Activated T-helper 9 cell treated with anti-CD3 and anti-CD28 coated beads, Interleukin-2, amount 50 U/mL, for 16 hours (primary cell): ENCODE results near the gene F12.
"Not testable (repeated sequence)": the region's sequence is repeated elsewhere in the genome, so short reads cannot be mapped to it uniquely, and the experiment has no call there.

ENCODE experiments used
- DNase-seq: peaks from one replicate; pipeline ENCODE4 v3.0.0-alpha.2; 2020; ENCODE audit warnings: low read depth

The F12 gene

DNA sequence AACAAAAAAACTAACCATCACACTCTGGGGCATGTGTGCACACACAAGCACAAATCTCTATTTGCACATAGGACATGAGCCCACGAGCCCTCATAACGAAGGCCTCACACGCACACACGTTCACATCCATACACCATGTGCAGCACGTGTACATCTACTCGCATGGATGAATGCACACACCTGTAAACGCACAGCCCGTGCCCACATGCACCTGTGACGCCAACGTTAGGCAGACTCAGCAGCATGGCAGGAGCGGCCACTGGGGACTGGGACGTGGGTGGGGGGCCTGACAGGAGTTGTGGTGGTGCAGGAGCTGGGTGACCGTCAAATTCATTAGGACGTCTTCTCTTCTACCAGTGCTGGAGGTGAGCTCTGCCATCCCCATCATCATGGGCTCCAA lies 22.0 kb downstream of the F12 start:
- DNase-seq: no peak

DNA sequence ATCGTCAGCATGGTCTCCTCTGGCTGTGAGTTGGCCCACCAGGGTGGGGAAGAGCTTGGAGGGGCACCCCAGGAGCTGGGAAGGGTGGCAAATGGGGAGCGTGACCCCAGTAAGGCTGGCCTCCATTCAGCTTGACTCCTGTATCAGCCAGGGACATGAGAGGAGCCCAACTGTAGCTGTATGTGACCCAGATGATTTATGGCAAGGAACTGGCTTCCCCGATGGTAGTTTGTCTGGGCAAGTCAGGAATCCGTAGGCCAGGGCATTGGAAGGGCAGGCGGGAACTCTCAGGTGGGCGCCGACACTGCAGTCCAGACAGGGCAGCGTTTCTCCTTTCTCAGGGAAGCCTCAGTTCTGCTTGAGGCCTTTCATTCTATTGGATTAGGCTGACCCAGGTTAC lies 22.8 kb downstream of the F12 start:
- DNase-seq: no peak

DNA sequence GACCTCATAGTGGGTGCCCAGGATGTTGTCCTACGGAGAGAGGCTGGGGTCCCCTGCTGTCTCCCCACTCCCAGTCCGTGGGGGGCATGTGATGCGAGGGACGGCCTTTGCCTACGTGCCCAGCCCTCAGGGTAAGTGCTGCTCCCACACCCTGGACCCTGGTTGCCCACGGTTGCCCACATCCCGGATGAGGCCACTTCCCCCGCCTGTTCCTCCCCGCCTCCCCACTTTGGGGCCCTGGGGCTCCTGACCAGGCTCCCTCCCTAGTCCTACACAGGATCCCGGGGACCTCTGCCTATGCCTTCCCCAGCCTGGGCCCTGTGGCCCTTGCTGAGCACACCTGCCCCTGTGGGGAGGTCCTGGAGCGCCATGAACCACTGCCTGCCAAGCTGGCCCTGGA lies 23.6 kb downstream of the F12 start:
- DNase-seq: no peak

DNA sequence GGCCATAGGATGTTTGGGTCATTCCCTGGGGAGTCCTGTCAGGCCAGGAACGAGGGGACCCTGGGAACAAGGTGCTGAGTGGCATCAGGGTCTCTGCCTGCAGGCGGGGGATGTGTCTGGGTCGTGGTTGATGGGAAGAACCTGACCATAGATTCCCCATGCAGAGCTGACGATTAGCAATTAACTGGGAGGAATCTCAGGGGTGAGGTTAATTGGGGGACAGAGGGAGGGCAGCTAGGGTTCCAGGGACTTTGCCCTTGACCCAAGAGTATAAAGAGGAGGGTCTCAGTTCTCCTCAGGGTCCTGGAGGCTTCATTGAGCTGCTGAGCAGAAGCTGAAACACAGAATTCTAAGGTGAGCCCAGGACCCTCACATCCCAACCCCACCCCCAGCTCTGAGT lies 25.2 kb downstream of the F12 start, which contains the start of gene SLC34A1:
Gene SLC34A1, plus strand, starts transcription at position 301 of the 400 bp plus-strand sequence. CDS start 1,308 bp downstream, outside the sequence.
- no peak for DNase-seq

DNA sequence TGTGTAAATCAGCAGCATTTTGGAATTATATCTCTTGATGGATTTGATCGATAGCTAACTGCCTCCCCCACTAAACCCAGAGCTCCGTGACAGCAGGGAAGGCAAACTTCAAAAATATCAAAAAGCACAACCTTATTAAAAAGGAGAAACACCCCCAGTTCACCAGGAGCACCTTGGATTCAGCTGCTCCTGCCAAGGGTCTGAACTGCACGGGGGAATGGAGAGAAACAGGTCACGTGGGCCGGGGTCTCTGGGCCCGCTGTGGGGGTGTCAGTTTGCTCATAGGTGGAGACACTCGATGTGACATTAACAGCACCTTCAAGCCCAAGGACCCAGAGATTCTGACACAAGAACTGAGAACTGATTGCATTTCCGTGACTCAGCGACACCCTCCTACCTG lies 26.2 kb downstream of the F12 start:
- no peak for DNase-seq

DNA sequence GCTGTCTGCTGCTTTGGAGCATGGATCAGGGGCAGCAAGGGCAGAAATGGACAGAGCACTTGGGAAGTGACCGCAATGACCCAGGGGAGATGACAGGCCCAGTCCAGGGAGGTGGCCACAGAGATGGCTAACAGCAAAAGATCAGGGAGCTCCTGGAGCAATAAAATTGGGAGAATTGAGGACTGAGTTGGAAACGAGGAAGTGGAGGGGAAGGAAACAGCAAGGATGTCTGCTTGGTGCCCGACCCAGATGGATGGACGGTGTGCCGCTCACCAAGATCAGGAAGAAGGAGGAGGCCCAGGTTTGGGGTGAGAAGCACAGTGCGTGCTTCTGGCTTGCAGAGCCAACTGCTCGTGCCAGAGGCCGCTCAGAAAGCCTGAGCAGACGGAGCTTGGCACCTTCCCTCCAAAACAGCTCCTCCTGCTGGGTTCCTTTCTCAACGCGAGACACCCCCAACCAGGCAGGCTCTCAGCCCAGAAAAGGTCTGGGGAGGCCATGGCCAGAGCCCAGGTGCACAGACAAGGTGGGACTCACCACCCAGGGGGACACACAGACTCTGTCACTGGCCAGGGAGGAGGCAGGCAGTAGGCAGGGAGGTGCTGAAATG lies 26.8 kb downstream of the F12 start:
- DNase-seq: no peak

DNA sequence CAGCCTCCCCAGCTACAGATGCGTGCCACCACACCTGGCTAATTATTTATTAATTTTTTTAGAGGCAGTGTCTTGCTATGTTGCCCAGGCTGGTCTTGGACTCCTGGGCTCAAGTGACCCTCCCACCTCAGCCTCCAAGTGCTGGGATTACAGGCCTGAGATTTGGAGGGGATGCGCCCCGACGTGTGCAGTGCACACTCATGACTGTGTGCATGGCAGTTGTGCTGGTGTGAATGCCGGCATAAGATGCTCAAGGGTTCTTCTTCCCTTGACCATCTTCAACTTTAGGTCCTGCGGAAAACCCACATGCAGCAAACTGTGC lies 28.6 kb downstream of the F12 start:
- no peak for DNase-seq

DNA sequence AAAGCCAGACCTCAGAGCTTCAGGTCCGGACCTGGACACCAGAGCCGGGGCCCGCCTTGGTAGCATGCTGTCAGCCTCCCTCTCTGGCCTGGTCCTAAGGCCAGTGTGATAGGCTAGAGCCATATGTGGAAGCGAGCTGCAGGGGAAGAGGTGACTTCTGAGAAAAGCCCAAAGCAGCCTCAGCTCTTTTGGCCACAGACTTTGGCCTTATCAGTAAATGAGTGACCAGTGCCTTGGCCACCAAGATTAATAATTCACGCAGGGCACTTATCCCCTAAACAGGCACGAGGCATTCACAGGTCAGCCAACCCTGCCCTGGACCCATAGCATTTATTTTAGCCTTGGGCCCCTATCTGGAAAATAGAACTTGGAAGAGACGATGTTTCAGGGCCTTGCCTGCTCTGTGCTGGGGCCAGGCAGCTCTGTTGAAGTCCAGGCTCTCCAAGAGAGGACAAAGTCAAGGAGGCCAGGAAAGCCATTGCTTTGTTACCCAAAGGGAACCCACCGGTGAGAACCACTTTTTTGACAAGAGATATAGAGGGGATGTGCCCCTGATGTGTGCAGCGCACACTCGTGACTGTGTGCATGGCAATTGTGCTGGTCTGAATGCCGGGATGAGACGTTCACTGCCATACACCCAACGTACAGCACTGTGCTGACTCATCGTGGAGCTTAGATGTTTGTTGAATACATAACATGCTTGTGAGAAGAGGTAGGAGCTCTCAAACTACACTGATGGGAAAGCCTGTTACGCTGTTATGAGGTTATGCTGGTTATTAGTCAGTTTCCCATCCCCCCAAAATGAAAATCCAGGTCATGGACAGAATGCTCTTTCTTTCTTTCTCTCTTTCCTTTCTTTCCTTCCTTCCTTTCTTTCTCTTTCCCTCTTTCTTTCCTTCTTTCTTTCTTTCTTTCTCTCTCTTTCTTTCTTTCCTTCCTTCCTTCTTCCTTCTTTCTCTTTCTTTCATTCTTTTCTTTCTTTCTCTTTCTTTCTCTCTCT lies 30.2 kb downstream of the F12 start:
- no peak for DNase-seq

DNA sequence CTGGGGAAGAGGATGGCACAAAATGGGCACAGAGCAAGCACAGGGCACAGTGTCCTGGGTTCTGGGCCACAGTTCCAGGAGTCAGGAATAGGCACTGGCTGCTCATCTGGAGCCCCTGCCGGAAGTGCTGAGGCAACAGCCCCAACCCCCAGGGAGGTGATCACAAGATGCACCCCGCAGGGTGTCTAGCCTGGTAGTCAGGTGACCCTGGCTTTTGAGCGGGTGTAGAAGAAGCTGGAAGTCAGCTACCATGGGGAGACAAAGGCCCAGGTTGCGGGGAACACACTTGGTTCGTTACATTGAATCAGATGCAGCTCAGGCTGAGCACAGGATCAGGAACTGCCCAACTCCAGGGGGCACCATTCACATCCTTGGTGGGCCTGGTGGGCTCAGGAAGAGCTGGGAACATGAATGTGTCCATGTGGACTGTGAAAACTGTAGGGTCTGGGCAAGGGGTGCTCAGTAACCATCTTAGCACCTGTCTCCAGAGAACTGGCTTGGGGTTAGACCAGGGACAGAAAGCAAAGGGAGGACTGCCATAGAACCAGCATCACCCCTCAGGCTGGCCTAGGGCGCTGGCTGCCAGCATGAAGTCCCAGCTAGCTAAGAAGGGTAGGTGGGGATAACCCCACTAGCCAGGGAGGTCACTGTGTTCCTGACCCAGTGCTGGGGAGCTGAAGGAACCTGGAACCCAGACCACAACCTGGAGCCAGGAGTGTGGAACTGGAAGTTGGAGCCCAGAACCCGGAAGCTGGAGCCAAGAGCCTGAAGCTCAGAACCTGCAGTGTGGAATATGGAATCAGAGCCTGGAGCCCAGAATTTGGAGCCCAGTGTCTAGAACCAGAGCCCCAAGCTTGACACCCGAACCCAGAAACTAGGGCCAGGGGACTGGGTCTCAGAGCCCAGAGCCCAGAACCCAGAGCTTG lies 31.2 kb downstream of the F12 start:
- DNase-seq: no peak

DNA sequence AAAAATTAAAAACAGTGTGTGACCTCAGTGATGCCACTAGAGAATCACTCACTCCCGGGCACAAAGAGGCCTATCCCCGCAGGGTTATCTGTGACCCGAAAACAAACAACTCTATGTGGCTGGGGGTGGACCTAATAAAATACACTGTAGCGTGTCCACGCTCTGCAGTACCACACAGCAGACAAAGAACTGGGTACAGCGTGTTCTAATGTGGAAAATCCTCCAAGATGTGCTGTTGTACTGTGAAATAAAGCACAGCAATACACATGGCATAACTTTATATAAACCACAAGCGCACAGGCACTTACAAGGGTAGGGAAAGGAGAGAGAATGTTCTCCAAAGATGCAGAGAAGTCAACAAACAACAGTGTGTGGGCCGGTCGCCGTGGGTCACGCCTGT lies 33.3 kb downstream of the F12 start:
- no peak for DNase-seq

DNA sequence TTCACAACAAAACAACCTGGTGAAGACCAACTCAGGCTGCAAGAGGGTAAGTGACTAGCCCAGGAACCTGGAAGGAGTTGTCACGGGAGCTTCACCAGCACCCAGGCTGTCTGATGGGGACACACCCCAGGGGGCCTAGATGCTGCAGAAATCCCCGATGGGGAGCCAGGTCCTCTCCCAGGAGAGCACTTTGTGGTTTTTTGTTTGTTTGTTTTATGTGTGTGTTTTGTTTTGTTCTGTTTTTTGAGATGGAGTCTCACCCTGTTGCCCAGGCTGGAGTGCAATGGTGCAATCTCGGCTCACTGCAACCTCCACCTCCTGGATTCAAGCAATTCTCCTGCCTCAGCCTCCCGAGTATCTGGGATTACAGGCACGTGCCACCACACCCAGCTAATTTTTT lies 33.8 kb downstream of the F12 start:
- DNase-seq: not testable (repeated sequence)

DNA sequence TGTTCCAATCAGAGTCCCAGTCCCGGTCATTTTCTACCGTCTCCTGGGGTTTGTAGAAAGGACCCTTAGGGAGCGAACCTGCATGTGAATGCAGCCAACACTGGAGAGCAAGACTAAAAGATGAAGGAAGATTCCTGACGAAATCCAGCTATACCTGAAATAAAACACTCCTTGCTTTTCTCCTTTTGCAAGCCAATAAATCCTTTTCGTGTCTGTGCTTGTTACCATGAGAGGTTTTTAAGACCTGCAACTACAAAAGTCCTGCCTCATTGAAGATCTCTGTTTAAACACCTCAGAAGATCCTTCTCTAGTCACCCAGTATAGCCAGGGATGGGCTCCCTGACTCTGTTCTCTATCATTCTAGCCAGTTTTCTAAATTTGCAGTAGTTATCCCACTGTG lies 35.2 kb downstream of the F12 start:
- no peak for DNase-seq

DNA sequence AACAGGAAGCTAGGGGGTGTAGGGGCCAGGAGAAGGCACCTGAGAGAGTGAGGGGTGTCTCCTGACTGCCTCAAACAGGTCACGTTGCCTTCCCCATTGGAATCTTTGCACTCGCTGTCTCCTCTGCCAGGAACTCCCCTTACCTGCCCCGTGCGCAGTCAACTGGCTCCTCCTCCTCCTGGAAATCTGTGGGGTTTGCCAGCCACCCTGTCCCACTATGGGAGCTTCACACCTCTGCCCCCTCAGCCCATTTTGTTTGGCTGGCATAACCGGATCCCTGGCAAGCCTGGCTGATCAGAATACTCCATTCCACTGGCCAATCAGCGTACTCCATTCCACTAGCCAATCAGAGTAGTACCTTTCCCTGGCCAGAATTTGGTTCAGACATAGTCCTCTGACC lies 35.6 kb downstream of the F12 start:
- no peak for DNase-seq

DNA sequence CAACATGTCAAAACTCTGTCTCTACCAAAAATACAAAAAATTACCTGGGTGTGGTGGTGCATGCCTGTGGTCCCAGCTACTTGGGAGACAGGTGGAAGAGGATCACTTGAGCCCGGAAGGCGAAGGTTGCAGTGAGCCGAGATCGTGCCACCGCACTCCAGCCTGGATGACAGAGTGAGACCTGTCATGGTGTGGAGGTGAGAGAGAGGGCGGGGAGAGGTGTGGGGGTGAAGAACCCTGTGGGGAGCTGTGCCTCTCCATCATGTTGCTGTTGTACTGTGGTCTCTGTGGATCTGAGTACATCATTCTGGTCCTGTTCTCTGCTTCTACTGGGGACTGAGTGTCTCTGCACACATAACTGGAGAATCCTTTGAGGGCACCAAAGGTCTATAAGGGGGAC lies 36.5 kb downstream of the F12 start:
- no peak for DNase-seq

DNA sequence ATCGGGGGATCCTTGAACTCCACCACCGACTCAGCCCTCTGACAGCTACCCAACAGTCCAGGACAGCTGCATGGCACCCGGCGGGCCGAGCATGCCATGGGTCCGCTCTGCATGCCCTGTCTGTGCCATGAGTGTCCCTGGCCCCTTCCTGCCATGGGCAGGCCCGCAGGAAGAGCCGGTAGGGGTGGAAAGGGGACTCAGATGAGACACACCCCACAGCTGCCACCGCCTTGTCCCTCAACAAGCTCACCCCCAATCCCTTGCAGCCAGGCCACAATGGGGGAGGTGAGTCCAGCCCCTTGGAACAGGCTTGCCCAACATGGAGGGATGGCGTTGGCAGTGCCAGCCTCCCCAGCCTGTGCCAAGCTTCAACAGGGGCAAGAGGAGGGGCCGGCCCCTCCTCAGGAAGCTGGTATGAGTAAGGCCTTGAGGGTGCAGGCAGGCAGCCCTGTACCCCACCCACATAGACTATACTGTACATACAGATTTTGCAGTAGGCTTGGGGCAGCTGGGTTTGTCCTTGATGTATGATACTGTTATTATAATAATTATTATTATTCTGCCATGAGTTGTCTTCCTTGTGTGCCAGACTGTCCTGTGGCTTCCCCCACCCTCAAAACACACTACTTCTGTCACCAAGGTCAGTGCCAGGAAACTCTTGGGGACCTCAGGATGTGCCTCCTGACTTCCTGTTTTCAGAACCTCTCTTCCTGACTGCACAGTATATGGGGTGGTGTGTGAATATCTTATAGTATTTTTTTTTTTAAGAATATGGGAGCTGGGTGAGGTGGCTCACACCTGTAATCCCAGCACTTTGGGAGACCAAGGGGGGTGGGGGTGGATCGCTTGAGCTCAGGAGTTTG lies 37.1 kb downstream of the F12 start:
- no peak for DNase-seq

DNA sequence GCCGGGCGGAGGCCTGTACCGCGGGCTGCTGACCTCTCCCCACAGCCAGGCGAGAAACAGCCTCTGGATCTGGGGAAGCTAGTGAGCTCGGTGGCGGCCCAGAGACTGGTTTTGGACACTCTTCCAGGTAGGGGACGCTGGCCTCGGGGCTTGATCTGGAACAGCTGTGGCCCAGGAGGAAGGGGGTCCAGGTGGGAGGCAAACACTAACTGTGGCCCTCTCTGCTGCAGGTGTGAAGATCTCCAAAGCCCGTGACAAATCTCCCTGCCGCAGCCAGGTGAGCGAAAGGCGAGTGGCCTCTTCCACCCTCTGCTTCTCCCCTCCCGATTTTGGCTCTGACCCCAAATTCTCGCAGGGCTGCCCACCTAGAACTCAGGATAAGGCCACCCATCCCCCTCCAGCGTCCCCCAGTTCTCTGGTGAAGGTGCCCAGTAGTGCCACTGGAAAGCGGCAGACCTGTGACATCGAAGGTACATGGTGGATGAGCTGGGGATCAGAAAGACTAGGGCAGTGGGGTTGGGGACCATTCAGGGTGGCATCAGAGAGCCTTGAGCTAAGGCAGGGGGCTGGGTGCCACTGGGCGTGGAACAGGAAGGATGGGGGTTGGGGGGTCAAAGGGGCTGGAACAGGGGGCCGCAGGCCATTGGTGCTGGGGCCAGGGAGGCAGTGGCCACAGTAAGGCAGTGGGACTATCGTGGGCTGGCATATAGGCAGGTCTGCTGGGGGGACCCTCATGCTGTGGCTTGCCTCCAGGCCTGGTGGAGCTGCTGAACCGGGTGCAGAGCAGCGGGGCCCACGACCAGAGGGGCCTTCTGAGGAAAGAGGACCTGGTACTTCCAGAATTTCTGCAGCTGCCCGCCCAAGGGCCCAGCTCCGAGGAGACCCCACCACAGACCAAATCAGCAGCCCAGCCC lies 38.0 kb downstream of the F12 start:
- no peak for DNase-seq

DNA sequence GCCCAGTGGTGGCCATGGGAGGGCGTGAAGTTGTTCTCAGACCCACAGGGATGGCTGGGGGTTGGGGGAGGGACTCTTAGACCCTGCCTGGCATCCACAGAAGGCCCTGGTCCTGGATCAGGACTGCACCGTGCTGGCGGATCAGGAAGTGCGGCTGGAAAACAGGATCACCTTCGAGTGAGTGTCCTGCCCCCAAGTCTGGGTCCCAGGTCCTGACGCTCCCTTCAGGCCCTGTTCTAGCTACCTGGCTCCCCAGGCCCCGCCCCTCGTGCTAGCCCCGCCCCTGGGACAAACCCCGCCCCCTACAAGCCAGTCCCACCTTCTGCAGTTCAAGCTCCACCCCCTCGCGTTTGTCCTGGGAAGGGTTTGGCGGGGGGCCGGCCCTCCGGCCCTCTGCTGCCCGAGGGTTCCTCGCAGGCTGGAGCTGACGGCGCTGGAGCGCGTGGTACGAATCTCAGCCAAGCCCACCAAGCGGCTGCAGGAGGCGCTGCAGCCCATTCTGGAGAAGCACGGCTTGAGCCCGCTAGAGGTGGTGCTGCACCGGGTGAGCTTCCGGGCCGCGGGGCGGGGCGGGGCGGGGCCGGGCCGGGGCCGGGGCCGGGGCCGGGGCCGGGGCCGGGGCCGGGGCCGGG lies 38.8 kb downstream of the F12 start:
- DNase-seq: no peak

DNA sequence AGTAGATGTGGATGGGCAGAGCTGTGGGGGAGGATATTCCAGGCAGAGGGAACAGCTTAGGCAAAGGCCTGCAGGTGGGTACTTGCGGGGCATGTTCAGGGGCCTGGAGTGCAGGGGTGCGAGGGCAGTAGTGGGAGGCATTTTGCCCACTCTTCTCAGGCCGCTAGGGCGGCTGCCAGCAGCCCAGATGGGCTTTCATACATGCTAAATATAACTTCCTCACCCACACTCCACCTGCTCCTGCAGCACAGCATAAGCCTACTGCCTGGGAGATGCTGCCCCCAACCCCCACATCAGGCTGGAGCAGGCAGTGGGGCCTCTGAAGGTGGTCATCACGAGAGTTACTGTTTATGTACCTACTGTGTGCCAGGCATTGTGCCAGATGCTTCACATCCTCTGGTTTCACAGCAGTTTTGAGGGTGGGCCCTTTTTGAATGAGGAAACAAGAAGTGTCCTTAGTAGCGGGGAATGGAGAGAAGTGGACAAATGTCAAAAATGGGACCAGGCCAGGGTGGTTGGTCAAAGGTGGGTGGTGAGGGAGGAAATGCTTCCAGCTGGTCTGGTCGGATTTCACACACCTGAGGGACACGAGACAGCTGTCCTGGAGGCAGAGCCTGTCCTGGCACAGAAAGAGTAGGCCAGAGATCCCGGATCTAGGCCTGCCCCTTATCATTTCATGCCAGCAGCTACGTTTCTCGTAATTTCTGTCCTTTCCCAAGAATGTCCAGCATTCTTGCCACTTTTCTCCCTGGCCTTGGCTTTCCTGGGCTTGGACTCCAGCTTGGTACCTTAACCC lies 39.5 kb downstream of the F12 start:
- DNase-seq: no peak
